SK-N-SH (cell line): ENCODE results near the gene MT1E. TPM values are rescaled to one million over a fixed set of nuclear protein-coding genes. Genes with fewer than 3 reads are reported as not detected.

ENCODE experiments used
- CTCF ChIA-PET: fragments of 300-600, 350-600 bp; formaldehyde crosslinking; extraction: SDS; loops from one replicate; lab custom pipeline; 2021; lab: Yijun Ruan, JAX
- POLR2A ChIA-PET: fragments of 350-600 bp; sonication (Branson Sonifier 250); formaldehyde crosslinking; extraction: SDS; loops from one replicate; lab custom pipeline; 2020; ENCODE audit warnings: antibody characterized with exemption, inconsistent platforms; lab: Yijun Ruan, JAX
- DNase-seq: peaks from one replicate; pipeline ENCODE4 v3.0.0; 2012
- H2AFZ ChIP-seq: fragments of 200-600 bp; sonication (generic); 2 replicates; pipeline ENCODE4 v1.8.1; 2016; ENCODE audit warnings: antibody characterized with exemption, mild to moderate bottlenecking, low read depth
- H3F3A ChIP-seq: fragments of 200-600 bp; sonication (generic); replicated peaks from 2 replicates; pipeline ENCODE3; 2016; ENCODE audit warnings: antibody characterized with exemption, mild to moderate bottlenecking; ENCODE audit not compliant: insufficient read depth
- H3K27ac ChIP-seq, 2 experiments: fragments of 200-500 bp in 1 of 2; fragments of 200-600 bp in 1 of 2; sonication (Bioruptor generic) in 1 of 2; sonication (generic), shearing (Covaris generic) in 1 of 2; 2 replicates each; pipeline versions ENCODE4 v1.5.1 to v1.6.1; 2014 to 2016; ENCODE audit warnings: low read depth in 2 of 2, inconsistent platforms in 1 of 2, low read length in 1 of 2, mild to moderate bottlenecking in 1 of 2, mixed read lengths in 1 of 2
- H3K27me3 ChIP-seq: fragments of 200-600 bp; sonication (generic), shearing (Covaris generic); 2 replicates; pipeline ENCODE4 v1.6.1; 2016; ENCODE audit warnings: mixed run types; ENCODE audit not compliant: insufficient read depth
- H3K36me3 ChIP-seq, 2 experiments: fragments of 200-500 bp in 1 of 2; fragments of 200-600 bp in 1 of 2; sonication (Bioruptor generic) in 1 of 2; sonication (generic) in 1 of 2; replicated peaks in 1 of 2; 2 replicates each; pipeline versions ENCODE3 to v1.5.1; 2014 to 2016; ENCODE audit warnings: low read length in 1 of 2, mild to moderate bottlenecking in 1 of 2; ENCODE audit not compliant: insufficient read depth in 2 of 2, control insufficient read depth in 1 of 2
- H3K4me1 ChIP-seq, 2 experiments: fragments of 200-500 bp in 1 of 2; fragments of 200-600 bp in 1 of 2; sonication (Bioruptor generic) in 1 of 2; sonication (generic), shearing (Covaris generic) in 1 of 2; 2 replicates each; pipeline versions ENCODE4 v1.5.1 to v1.6.1; 2014 to 2016; ENCODE audit warnings: low read depth in 1 of 2, low read length in 1 of 2, mixed run types in 1 of 2; ENCODE audit not compliant: insufficient read depth in 2 of 2, control insufficient read depth in 1 of 2
- H3K4me2 ChIP-seq: fragments of 200-600 bp; sonication (generic), shearing (Covaris generic); 2 replicates; pipeline ENCODE4 v1.6.1; 2017; ENCODE audit warnings: mixed run types
- H3K4me3 ChIP-seq, 2 experiments: fragments of 200-500 bp in 1 of 2; fragments of 200-600 bp in 1 of 2; sonication (Bioruptor generic) in 1 of 2; sonication (generic), shearing (Covaris generic) in 1 of 2; 2 replicates each; pipeline versions ENCODE4 v1.5.1 to v1.8.1; 2014 to 2016; ENCODE audit warnings: low read depth in 2 of 2, inconsistent platforms in 1 of 2, low read length in 1 of 2, mild to moderate bottlenecking in 1 of 2, mixed read lengths in 1 of 2, moderate library complexity in 1 of 2
- H3K79me2 ChIP-seq: fragments of 200-600 bp; sonication (generic); 2 replicates; pipeline ENCODE4 v1.8.1; 2017; ENCODE audit warnings: mild to moderate bottlenecking; ENCODE audit not compliant: insufficient read depth
- H3K9ac ChIP-seq: fragments of 200-600 bp; sonication (generic); 2 replicates; pipeline ENCODE4 v1.6.1; 2017; ENCODE audit warnings: mixed run types
- H3K9me2 ChIP-seq: fragments of 200-600 bp; sonication (generic); 2 replicates; pipeline ENCODE4 v1.6.1; 2017; ENCODE audit warnings: mixed run types
- H3K9me3 ChIP-seq: fragments of 200-600 bp; sonication (generic); 2 replicates; pipeline ENCODE4 v1.6.1; 2017; ENCODE audit warnings: mixed run types, mild to moderate bottlenecking, moderate library complexity
- H4K20me1 ChIP-seq: fragments of 200-600 bp; sonication (generic); 2 replicates; pipeline ENCODE4 v1.6.1; 2017; ENCODE audit warnings: mild to moderate bottlenecking, mixed run types; ENCODE audit not compliant: insufficient read depth
- CHD2 ChIP-seq: fragments of 150-350 bp; IDR thresholded peaks from 2 replicates; pipeline ENCODE4 v1.6.1; 2018; ENCODE audit warnings: low read length; ENCODE audit not compliant: partially characterized antibody
- ELF1 ChIP-seq: IDR thresholded peaks from 2 replicates; pipeline ENCODE4 v1.4.0; 2012
- EZH2phosphoT487 ChIP-seq: fragments of 200-600 bp; sonication (generic); IDR thresholded peaks from 2 replicates; pipeline ENCODE4 v1.6.1; 2017; ENCODE audit warnings: low read depth, mixed run types, mild to moderate bottlenecking, antibody characterized with exemption, moderate library complexity, borderline replicate concordance
- FOXJ3 ChIP-seq: sonication (generic); formaldehyde crosslinking; IDR thresholded peaks from 2 replicates; pipeline ENCODE4 v1.5.1; 2020; ENCODE audit warnings: mild to moderate bottlenecking, missing genetic modification reagents
- GABPA ChIP-seq: IDR thresholded peaks from 2 replicates; pipeline ENCODE4 v1.4.0; 2012; ENCODE audit warnings: low read depth, mild to moderate bottlenecking
- JUND ChIP-seq: IDR thresholded peaks from 2 replicates; pipeline ENCODE4 v1.4.0; 2012
- MEF2A ChIP-seq: IDR thresholded peaks from 2 replicates; pipeline ENCODE4 v1.4.0; 2012; ENCODE audit warnings: low read depth, borderline replicate concordance
- NFIC ChIP-seq: IDR thresholded peaks from 2 replicates; pipeline ENCODE4 v1.4.0; 2012; ENCODE audit warnings: borderline replicate concordance
- NRF1 ChIP-seq: IDR thresholded peaks from 2 replicates; pipeline ENCODE4 v1.6.1; 2012; ENCODE audit warnings: low read depth, mild to moderate bottlenecking, low read length
- RCOR1 ChIP-seq: fragments of 150-350 bp; IDR thresholded peaks from 2 replicates; pipeline ENCODE4 v1.6.1; 2017; ENCODE audit warnings: antibody characterized with exemption, low read length
- RFX5 ChIP-seq: IDR thresholded peaks from 2 replicates; pipeline ENCODE4 v1.6.1; 2012; ENCODE audit warnings: mild to moderate bottlenecking, improper control_type of control experiment, low read length
- RXRA ChIP-seq: IDR thresholded peaks from 2 replicates; pipeline ENCODE4 v1.4.0; 2012; ENCODE audit warnings: low read depth, mild to moderate bottlenecking, borderline replicate concordance
- SMC3 ChIP-seq: IDR thresholded peaks from 2 replicates; pipeline ENCODE4 v1.6.1; 2012; ENCODE audit warnings: low read depth, low read length, improper control_type of control experiment
- TAF1 ChIP-seq: IDR thresholded peaks from 2 replicates; pipeline ENCODE4 v1.6.1; 2012; ENCODE audit warnings: low read depth, mild to moderate bottlenecking, low read length, moderate library complexity, borderline replicate concordance
- TCF12 ChIP-seq: IDR thresholded peaks from 2 replicates; pipeline ENCODE4 v1.4.0; 2012
- TEAD4 ChIP-seq: IDR thresholded peaks from 2 replicates; pipeline ENCODE4 v1.4.0; 2012; ENCODE audit warnings: mild to moderate bottlenecking, borderline replicate concordance; ENCODE audit not compliant: insufficient read depth
- WGBS: methylation state at CpG from one replicate; pipeline ENCODE4 v1.1.6; 2017; ENCODE audit warnings: low lambda C conversion rate; 5-methylcytosine and 5-hydroxymethylcytosine counted together
- polyA plus RNA-seq, 3 experiments: library from polyadenylated mRNA; depleted of rRNA; stranded (reverse); fragments of >200 nt; gene quantifications; 2 replicates each; pipeline ENCODE4 v1.2.3, GENCODE V29; 2012
- TF ChIP-seq, protein P1 (sequence below): fragments of 150-350 bp; IDR thresholded peaks from 2 replicates; pipeline ENCODE4 v1.6.1; 2017; ENCODE audit warnings: antibody characterized with exemption, low read length, low read depth, borderline replicate concordance
- TF ChIP-seq, protein P2 (sequence below): fragments of 200-600 bp; sonication (generic); IDR thresholded peaks from 2 replicates; pipeline ENCODE4 v1.6.1; 2017; ENCODE audit warnings: antibody characterized with exemption, mild to moderate bottlenecking, moderate library complexity
- TF ChIP-seq, protein P3 (sequence below): fragments of 150-350 bp; IDR thresholded peaks from 2 replicates; pipeline ENCODE4 v1.6.1; 2016; ENCODE audit warnings: mild to moderate bottlenecking, low read depth, low read length
- TF ChIP-seq, protein P4 (sequence below): IDR thresholded peaks from 2 replicates; pipeline ENCODE4 v1.4.0; 2012; ENCODE audit warnings: low read depth, borderline replicate concordance

Gene MT1E
- polyA plus RNA-seq, 1 of the 3 experiments (the other 2 are of a cell fraction) = 205 TPM

DNA sequence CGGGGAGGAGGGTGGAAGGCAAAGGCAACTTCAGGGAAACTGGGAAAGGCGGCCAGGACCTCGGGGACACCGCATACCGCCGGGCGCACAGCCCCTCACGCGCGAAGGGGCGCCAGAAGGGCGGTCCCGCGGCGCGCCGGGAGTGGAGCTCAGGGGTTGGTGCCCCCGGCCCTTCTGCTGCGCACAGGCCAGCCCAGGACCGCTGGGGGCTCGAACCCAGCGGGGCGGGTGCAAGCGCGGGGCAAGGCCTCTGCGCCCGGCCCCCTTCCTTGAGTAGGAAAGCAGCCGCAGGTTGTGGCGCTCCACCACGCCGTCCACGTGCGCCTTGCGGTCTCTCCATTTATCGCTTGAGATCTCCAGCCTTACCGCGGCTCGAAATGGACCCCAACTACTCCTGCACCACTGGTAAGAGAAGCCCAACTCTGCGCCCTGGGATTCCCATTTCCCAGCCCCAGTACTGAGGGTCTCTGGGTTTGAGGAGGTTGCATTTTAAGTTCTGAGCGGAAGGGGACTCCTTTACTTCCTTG, 9.9 kb downstream of the MT1E start:
- peak; percentile 55 for DNase-seq
- H3K4me3 ChIP-seq = peak overlapping the region in 1 of 2 experiments; percentile 37; a peak in 2 of 4 replicates
- 30% methylated on average over 21 of the region's 40 CpGs for WGBS
- H3K9me2 ChIP-seq = no peaks in the 10 kb centered on the region
- H3K4me1 ChIP-seq = peaks cover 0 to 11% of the 10 kb centered on the region in 2 experiments; a peak in 1 of 4 replicates
- CTCF ChIA-PET = interaction anchor here (0.7 to 2.1 kb wide), 3 partner anchors 32 to 67 kb away, joined by 3 to 6 read pairs (median 3); no protein-coding TSS in a partner anchor
- TF ChIP-seq CHD2 (no peak), NRF1 (no peak), TEAD4 (no peak), RFX5 (no peak), JUND (no peak), FOXJ3 (no peak), SMC3 (no peak), RXRA (no peak), NFIC (no peak), TAF1 (no peak), RCOR1 (no peak), MEF2A (no peak), TCF12 (no peak), GABPA (no peak), ELF1 (no peak), EZH2phosphoT487 (no peak)
- TF ChIP-seq, protein P1, sequence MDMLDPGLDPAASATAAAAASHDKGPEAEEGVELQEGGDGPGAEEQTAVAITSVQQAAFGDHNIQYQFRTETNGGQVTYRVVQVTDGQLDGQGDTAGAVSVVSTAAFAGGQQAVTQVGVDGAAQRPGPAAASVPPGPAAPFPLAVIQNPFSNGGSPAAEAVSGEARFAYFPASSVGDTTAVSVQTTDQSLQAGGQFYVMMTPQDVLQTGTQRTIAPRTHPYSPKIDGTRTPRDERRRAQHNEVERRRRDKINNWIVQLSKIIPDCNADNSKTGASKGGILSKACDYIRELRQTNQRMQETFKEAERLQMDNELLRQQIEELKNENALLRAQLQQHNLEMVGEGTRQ = no peak
- TF ChIP-seq, protein P2, sequence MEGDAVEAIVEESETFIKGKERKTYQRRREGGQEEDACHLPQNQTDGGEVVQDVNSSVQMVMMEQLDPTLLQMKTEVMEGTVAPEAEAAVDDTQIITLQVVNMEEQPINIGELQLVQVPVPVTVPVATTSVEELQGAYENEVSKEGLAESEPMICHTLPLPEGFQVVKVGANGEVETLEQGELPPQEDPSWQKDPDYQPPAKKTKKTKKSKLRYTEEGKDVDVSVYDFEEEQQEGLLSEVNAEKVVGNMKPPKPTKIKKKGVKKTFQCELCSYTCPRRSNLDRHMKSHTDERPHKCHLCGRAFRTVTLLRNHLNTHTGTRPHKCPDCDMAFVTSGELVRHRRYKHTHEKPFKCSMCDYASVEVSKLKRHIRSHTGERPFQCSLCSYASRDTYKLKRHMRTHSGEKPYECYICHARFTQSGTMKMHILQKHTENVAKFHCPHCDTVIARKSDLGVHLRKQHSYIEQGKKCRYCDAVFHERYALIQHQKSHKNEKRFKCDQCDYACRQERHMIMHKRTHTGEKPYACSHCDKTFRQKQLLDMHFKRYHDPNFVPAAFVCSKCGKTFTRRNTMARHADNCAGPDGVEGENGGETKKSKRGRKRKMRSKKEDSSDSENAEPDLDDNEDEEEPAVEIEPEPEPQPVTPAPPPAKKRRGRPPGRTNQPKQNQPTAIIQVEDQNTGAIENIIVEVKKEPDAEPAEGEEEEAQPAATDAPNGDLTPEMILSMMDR = no peak
- TF ChIP-seq, protein P3, sequence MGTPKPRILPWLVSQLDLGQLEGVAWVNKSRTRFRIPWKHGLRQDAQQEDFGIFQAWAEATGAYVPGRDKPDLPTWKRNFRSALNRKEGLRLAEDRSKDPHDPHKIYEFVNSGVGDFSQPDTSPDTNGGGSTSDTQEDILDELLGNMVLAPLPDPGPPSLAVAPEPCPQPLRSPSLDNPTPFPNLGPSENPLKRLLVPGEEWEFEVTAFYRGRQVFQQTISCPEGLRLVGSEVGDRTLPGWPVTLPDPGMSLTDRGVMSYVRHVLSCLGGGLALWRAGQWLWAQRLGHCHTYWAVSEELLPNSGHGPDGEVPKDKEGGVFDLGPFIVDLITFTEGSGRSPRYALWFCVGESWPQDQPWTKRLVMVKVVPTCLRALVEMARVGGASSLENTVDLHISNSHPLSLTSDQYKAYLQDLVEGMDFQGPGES = no peak
- TF ChIP-seq, protein P4, sequence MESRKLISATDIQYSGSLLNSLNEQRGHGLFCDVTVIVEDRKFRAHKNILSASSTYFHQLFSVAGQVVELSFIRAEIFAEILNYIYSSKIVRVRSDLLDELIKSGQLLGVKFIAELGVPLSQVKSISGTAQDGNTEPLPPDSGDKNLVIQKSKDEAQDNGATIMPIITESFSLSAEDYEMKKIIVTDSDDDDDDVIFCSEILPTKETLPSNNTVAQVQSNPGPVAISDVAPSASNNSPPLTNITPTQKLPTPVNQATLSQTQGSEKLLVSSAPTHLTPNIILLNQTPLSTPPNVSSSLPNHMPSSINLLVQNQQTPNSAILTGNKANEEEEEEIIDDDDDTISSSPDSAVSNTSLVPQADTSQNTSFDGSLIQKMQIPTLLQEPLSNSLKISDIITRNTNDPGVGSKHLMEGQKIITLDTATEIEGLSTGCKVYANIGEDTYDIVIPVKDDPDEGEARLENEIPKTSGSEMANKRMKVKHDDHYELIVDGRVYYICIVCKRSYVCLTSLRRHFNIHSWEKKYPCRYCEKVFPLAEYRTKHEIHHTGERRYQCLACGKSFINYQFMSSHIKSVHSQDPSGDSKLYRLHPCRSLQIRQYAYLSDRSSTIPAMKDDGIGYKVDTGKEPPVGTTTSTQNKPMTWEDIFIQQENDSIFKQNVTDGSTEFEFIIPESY = no peak
- H3K79me2 ChIP-seq = no peaks in the 10 kb centered on the region
- H3K27me3 ChIP-seq = peaks cover 31% of the 10 kb centered on the region; the same call in 1 of the 2 replicates
- H3K27ac ChIP-seq = no peak overlapping the region
- peak overlapping the region; percentile 50 for H3K4me2 ChIP-seq
- H3F3A ChIP-seq = no peaks in the 10 kb centered on the region
- H3K9me3 ChIP-seq = no peaks in the 10 kb centered on the region
- no peaks in the 10 kb centered on the region for H3K36me3 ChIP-seq
- POLR2A ChIA-PET = no interaction called here
- no peak overlapping the region for H3K9ac ChIP-seq
- no peak overlapping the region for H2AFZ ChIP-seq
- no peaks in the 10 kb centered on the region for H4K20me1 ChIP-seq
